GM19238 (cell line): ENCODE results near the gene PAWR.
"Not testable (repeated sequence)": the region's sequence is repeated elsewhere in the genome, so short reads cannot be mapped to it uniquely, and the experiment has no call there.

ENCODE experiments used
- DNase-seq: peaks from one replicate; pipeline ENCODE4 v3.0.0; 2011; ENCODE audit warnings: low spot score; ENCODE audit not compliant: insufficient read length

The PAWR gene

GRCh38 chr12:79686171-79686570 is 4.6 kb downstream of the PAWR start:
- no peak for DNase-seq

GRCh38 chr12:79685068-79685467 is 5.7 kb downstream of the PAWR start:
- DNase-seq: no peak

- not testable (repeated sequence) for DNase-seq
Observed at GRCh38 chr12:79684338-79684737, 6.4 kb downstream of the PAWR start.

- no peak for DNase-seq
Observed at GRCh38 chr12:79682593-79682992, 8.2 kb downstream of the PAWR start.

- DNase-seq: no peak
Observed at GRCh38 chr12:79681008-79681590, 9.7 kb downstream of the PAWR start.

- DNase-seq: no peak
Observed at GRCh38 chr12:79680051-79680450, 10.7 kb downstream of the PAWR start.

- DNase-seq: no peak
Observed at GRCh38 chr12:79678306-79678705, 12.5 kb downstream of the PAWR start.

GRCh38 chr12:79677672-79678071 is 13.1 kb downstream of the PAWR start:
- DNase-seq: no peak

- DNase-seq: no peak
Observed at GRCh38 chr12:79676579-79676978, 14.2 kb downstream of the PAWR start.

GRCh38 chr12:79674629-79675028 is 16.1 kb downstream of the PAWR start:
- no peak for DNase-seq

- no peak for DNase-seq
Observed at GRCh38 chr12:79673354-79673753, 17.4 kb downstream of the PAWR start.

GRCh38 chr12:79668113-79668512 is 22.7 kb downstream of the PAWR start:
- no peak for DNase-seq

GRCh38 chr12:79665212-79665887 is 25.4 kb downstream of the PAWR start:
- no peak for DNase-seq

GRCh38 chr12:79664518-79664917 is 26.2 kb downstream of the PAWR start:
- DNase-seq: no peak

GRCh38 chr12:79662046-79662811 is 28.5 kb downstream of the PAWR start:
- no peak for DNase-seq

GRCh38 chr12:79661629-79662028 is 29.1 kb downstream of the PAWR start:
- no peak for DNase-seq

- DNase-seq: no peak
Observed at GRCh38 chr12:79659961-79660431, 30.8 kb downstream of the PAWR start.

- DNase-seq: no peak
Observed at GRCh38 chr12:79658221-79658620, 32.5 kb downstream of the PAWR start.

GRCh38 chr12:79657136-79657535 is 33.6 kb downstream of the PAWR start:
- no peak for DNase-seq

- no peak for DNase-seq
Observed at GRCh38 chr12:79655036-79655435, 35.7 kb downstream of the PAWR start.

- no peak for DNase-seq
Observed at GRCh38 chr12:79652521-79652920, 38.2 kb downstream of the PAWR start.

- no peak for DNase-seq
Observed at GRCh38 chr12:79650440-79650839, 40.3 kb downstream of the PAWR start.
